Adrenal gland (tissue), 12 donors: ENCODE data around the gene USP6NL. TPM values are rescaled to one million over a fixed set of nuclear protein-coding genes. Genes with fewer than 3 reads are reported as not detected.

ENCODE experiments used
- DNase-seq, 7 donors: peaks; one replicate each; pipeline ENCODE4 v3.0.0-alpha.2; 2019 to 2020
- H3K27ac ChIP-seq, 5 donors: fragments of 200-600 bp; sonication (generic) in 4 of 5; 1 replicate in 3 of 5; 2 replicates in 2 of 5; pipeline versions ENCODE4 v1.5.1 to v1.8.0; 2016 to 2020; ENCODE audit warnings: mild to moderate bottlenecking in 1 of 5
- H3K27me3 ChIP-seq: fragments of 200-600 bp; 2 replicates; pipeline ENCODE4 v1.8.0; 2021
- H3K36me3 ChIP-seq, 2 donors: fragments of 200-600 bp; replicated peaks in 1 of 2; 1 replicate in 1 of 2; 2 replicates in 1 of 2; pipeline versions ENCODE4 v1.5.1 to v1.8.0; 2018 to 2022
- H3K4me1 ChIP-seq, 2 donors: fragments of 200-600 bp; replicated peaks in 1 of 2; 1 replicate in 1 of 2; 2 replicates in 1 of 2; pipeline versions ENCODE4 v1.5.1 to v1.8.0; 2018 to 2021
- H3K4me3 ChIP-seq, 4 donors: fragments of 200-600 bp; sonication (generic) in 3 of 4; one replicate each; pipeline ENCODE4 v1.5.1; 2016 to 2018
- H3K9me3 ChIP-seq, 3 donors: fragments of 200-600 bp; sonication (generic) in 1 of 3; replicated peaks in 1 of 3; 1 replicate in 2 of 3; 2 replicates in 1 of 3; pipeline versions ENCODE4 v1.5.1 to v1.8.0; 2016 to 2021
- CTCF ChIP-seq, 6 experiments: fragments of 450-650 bp in 4 of 6; fragments of 200-600 bp in 2 of 6; sonication (generic) in 1 of 6; IDR thresholded peaks; 1 replicate in 5 of 6; 2 replicates in 1 of 6; pipeline versions ENCODE4 v1.5.1 to v1.8.0; 2016 to 2021; ENCODE audit warnings: antibody characterized with exemption in 6 of 6, mild to moderate bottlenecking in 2 of 6, moderate library complexity in 1 of 6
- POLR2A ChIP-seq, 2 donors: fragments of 450-650 bp; IDR thresholded peaks; one replicate each; pipeline ENCODE4 v1.6.1; 2017; ENCODE audit warnings: antibody characterized with exemption in 2 of 2, mild to moderate bottlenecking in 2 of 2, moderate library complexity in 1 of 2
- WGBS, 4 donors: extraction: QIAGEN DNeasy Blood & Tissue Kit in 2 of 4; methylation state at CpG; one replicate each; pipeline versions ENCODE4 v1.1.5 to v1.1.7; 2013 to 2017; 5-methylcytosine and 5-hydroxymethylcytosine counted together
- intact Hi-C, 2 donors: fragments of 100-400 bp; cut with DNase I; formaldehyde crosslinking; loops; one replicate each; pipeline versions ENCODE4 v1.14.1 to v1.15.0; 2022 to 2023
- polyA plus RNA-seq, 3 donors: library from polyadenylated mRNA; stranded (reverse); fragments of 200-250 nt in 2 of 3; fragments of 350-450 nt in 1 of 3; fragmentation: Illumina TruSeq in 1 of 3; extraction: RNeasy Lipid Tissue Mini Kit (QIAGEN cat#74804) in 1 of 3; gene quantifications; one replicate each; pipeline ENCODE4 v1.2.3, GENCODE V29; 2013 to 2014
- total RNA-seq, 9 donors: library from RNA; depleted of rRNA in 4 of 9; stranded (reverse); fragments of >200 nt in 4 of 9; fragments of 120-200 nt in 1 of 9; fragmentation: NEBNext Ultra II Directional in 1 of 9; extraction: Animal tissue kit (Norgen Biotek cat#: 25700) in 1 of 9; gene quantifications; one replicate each; pipeline versions ENCODE4 v1.1.0 to v1.2.4, GENCODE V29; 2013 to 2023
- donor health status: healthy with polysubstance abuse.
- donor health status: Bipolar disorder and iron deficiency.
- donor health status: DM: yes; HTN: yes; CAD: no.
- donor health status: DM: no; HTN: no; CAD: no.
- donor health status: DM: no; HTN: no; CAD: no.
- donor health status: DM: yes; HTN: yes; CAD: no.

USP6NL gene
- total and polyA plus RNA-seq, 12 donors = 3.5 to 35.1 (median 19.8) TPM

GRCh38 chr10:11504566-11505285, 106.7 kb downstream of the USP6NL start:
- 92 to 97% (median 95%) methylated on average over 7 of the region's 7 CpGs for WGBS, 4 donors
- Histone ChIP-seq H3K27me3 (no peaks in the 10 kb centered on the region), H3K27ac (no peak overlapping the region), H3K9me3 (no peaks in the 10 kb centered on the region), H3K4me3 (no peak overlapping the region), H3K4me1 (no peaks in the 10 kb centered on the region), H3K36me3 (no peaks in the 10 kb centered on the region)
- TF ChIP-seq CTCF (IDR thresholded peaks at IDR 0.05) (no peak), POLR2A (IDR thresholded peaks at IDR 0.05) (no peak)
- DNase-seq = no peak
- intact Hi-C loops = no loop called here

GRCh38 chr10:11501600-11501999, 109.8 kb downstream of the USP6NL start:
- Histone ChIP-seq H3K4me1 (no peaks in the 10 kb centered on the region), H3K36me3 (no peaks in the 10 kb centered on the region), H3K27me3 (no peaks in the 10 kb centered on the region), H3K4me3 (no peak overlapping the region), H3K9me3 (no peaks in the 10 kb centered on the region), H3K27ac (no peak overlapping the region)
- no peak for DNase-seq
- intact Hi-C loops = no loop called here
- no peak for TF ChIP-seq CTCF (IDR thresholded peaks at IDR 0.05)
- WGBS, 4 donors = 80 to 96% (median 95%) methylated on average over 3 of the region's 3 CpGs

GRCh38 chr10:11499425-11500071, 111.9 kb downstream of the USP6NL start:
- Histone ChIP-seq H3K9me3 (no peaks in the 10 kb centered on the region), H3K27ac (no peak overlapping the region), H3K4me1 (no peaks in the 10 kb centered on the region), H3K36me3 (no peaks in the 10 kb centered on the region), H3K4me3 (no peak overlapping the region), H3K27me3 (no peaks in the 10 kb centered on the region)
- intact Hi-C loops = no loop called here
- WGBS, 4 donors = 92 to 94% (median 94%) methylated on average over 4 of the region's 4 CpGs
- DNase-seq = no peak
- TF ChIP-seq CTCF (IDR thresholded peaks at IDR 0.05) = no peak
- no peak for TF ChIP-seq POLR2A (IDR thresholded peaks at IDR 0.05)

GRCh38 chr10:11498399-11498798, 113.1 kb downstream of the USP6NL start:
- no peaks in the 10 kb centered on the region for H3K36me3 ChIP-seq
- H3K4me3 ChIP-seq = no peak overlapping the region
- H3K27ac ChIP-seq = no peak overlapping the region
- intact Hi-C loops = no loop called here
- no peaks in the 10 kb centered on the region for H3K27me3 ChIP-seq
- no peaks in the 10 kb centered on the region for H3K9me3 ChIP-seq
- TF ChIP-seq POLR2A (IDR thresholded peaks at IDR 0.05) (no peak), CTCF (IDR thresholded peaks at IDR 0.05) (no peak)
- H3K4me1 ChIP-seq = no peaks in the 10 kb centered on the region
- no peak for DNase-seq
- 82 to 94% (median 92%) methylated on average over 2 of the region's 2 CpGs for WGBS, 4 donors
